ENCODE measurements around the gene TMED4.

DNA sequence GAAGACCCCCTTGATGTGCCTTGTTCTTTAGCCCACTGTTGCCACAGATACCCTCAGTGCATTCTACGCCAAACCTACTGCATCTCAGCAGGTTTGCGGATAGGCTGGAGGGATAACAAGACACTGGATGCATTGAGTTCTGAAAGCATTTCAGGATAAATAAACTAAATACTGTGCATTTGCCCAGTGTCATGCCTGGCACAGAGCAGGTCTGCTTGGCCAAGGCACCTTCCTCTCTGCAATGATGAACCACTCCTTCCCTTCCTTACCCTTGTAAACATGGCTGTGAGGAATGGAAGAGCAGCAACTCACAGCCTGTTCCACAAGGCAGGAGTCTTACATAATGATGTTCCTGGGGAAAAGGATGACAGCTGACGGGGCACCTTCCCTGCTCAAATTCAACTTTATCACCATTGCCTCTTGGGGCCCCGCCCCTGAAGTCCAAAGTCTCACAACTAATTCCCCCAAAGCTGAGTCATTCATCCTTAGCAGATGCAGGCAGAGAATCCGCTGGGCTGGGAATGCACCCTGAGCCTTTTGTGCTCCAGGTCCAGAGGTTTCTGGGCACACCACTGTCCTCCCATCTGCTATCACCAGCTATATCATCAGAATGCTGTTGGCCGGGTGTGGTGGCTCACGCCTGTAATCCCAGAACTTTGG lies 19.9 kb downstream of the TMED4 start:
- TF ChIP-seq, protein P1, sequence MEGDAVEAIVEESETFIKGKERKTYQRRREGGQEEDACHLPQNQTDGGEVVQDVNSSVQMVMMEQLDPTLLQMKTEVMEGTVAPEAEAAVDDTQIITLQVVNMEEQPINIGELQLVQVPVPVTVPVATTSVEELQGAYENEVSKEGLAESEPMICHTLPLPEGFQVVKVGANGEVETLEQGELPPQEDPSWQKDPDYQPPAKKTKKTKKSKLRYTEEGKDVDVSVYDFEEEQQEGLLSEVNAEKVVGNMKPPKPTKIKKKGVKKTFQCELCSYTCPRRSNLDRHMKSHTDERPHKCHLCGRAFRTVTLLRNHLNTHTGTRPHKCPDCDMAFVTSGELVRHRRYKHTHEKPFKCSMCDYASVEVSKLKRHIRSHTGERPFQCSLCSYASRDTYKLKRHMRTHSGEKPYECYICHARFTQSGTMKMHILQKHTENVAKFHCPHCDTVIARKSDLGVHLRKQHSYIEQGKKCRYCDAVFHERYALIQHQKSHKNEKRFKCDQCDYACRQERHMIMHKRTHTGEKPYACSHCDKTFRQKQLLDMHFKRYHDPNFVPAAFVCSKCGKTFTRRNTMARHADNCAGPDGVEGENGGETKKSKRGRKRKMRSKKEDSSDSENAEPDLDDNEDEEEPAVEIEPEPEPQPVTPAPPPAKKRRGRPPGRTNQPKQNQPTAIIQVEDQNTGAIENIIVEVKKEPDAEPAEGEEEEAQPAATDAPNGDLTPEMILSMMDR (IDR thresholded peaks at IDR 0.05) = no peak
- TF ChIP-seq POLR2A (IDR thresholded peaks at IDR 0.05) = no peak

Measured in heart left ventricle (tissue), 13 donors.